GM19193 (cell line): ENCODE data around the gene PRKAR2A.

ENCODE experiments used
- POLR2A ChIP-seq: IDR thresholded peaks from 4 replicates; pipeline ENCODE4 v1.6.1; 2011; ENCODE audit not compliant: insufficient read depth, insufficient read length; ENCODE audit errors: extremely low read depth

The PRKAR2A gene

DNA sequence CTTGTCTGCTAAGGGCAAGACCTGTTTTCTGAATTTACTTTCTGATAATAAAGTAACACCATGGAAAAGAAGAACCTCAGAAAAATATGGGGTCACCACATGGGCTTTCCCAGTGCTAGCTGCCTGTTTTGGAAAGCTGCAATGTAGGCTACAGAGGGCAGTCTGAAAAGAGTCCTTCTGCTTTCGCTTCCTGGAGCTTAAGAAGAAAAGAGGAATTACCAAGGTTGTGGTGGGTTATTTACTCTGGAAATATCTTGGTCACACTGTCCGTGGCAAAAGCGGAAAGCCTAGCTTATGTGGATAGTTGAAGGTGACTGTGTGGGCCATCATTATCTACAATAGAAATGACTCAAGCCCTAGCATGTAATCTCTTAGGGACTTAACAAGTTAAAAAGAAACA is 98.9 kb downstream of the PRKAR2A start:
- TF ChIP-seq POLR2A, result no peak

DNA sequence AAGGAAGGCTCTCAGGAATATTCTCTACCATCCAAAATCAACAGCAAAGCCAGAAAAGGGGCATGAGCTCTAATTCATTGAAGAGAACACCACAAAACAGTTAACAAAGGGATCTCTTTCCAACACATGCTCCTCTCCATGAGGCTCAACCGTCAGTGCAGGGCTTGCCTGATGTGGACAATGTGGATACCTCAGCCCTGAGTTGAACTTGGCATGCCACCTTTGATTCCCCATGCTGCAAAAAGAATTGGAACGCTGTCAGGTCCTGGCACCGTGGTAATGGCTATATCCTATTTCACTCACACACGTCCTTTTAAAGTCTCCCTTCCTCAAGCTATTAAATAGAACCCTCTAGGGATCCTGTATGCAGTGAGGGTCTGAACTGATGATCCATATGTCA is 100.0 kb downstream of the PRKAR2A start:
- TF ChIP-seq POLR2A, result no peak

DNA sequence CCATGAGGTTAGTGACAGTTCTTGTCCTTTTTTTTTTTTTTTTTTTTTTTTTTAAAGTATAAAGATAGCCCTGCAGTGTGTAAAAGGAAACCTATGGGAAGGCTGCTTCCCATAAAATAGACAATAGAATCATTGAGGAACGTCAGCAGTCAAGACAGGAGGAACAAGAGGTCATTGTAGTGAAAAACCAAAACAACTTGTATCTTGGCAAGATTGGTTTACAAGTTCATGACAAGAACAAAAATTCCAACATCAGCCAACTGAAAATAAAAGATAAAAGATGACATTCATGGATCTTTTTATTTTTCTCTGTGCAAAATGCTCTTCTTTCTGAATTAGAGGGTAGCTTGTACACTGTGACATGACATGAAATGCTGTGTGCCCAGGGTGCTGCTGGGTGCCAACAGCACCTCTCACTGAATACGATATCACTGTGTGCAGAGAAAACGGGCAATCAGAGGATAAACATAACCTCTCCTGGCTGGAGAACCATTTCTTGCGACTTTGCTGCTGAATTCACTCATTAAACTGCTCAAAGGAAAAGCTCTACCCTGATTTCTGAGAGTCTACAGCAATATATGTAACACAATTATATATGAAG is 100.6 kb downstream of the PRKAR2A start:
- TF ChIP-seq POLR2A, result no peak

DNA sequence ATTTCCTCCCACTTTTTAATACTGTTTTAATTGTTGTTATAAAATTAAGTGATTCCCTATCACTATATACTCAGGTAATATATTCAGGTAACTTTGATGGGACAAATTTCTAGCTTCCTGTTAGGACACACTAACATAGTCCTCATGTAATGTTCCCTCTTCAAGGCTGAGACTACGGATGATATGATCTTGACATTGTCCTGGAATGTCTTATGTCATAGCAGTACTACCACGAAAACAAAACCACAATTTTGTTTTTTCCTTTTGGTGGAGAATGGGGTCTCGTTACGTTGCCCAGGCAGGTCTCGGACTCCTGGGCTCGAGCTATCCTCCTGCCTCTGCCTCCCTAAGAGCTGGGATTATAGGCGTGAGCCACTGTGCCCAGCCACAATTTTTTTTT is 103.9 kb downstream of the PRKAR2A start:
- no peak for TF ChIP-seq POLR2A

DNA sequence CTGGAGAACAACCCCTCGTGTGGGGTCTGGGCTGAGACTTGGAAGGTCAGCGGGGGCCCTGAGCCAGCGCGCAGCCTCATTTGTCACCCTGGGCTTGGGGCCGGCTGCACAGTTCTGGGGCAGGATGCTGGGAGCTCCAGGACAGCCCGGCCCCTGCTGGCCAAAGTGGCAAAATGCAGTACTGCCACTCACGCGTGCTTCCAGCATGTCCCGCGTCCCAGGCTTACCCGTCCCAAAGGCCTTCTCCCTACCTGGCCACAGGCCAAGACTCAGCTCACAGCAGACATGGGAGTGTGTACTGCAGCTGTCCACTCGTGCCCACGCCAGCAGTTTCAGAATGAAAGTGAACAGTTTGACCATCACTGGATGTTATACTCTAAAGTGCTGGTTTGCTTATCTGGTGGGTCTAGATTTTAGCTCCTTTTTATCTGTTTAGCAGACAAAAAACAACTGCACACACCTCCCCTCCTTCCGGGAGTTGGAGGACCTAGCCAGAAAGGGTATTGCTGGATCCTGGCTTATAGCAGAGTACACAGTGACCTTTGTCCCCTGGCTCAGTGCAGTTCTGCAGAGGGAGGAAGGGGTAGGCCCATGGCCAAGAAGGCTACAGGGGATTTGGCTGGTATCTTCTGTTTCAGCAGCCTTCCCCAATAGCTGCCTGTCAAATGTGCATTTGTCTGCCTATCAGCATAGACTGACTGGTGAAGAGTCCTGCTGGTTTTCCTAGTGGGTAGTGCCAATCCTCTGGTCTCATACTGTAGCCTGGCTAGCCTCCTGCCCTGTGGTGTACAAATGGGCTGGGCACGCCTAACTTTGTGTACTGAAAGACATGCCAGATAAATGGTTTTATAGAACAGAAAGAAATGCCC is 107.5 kb downstream of the PRKAR2A start:
- TF ChIP-seq POLR2A, result no peak

DNA sequence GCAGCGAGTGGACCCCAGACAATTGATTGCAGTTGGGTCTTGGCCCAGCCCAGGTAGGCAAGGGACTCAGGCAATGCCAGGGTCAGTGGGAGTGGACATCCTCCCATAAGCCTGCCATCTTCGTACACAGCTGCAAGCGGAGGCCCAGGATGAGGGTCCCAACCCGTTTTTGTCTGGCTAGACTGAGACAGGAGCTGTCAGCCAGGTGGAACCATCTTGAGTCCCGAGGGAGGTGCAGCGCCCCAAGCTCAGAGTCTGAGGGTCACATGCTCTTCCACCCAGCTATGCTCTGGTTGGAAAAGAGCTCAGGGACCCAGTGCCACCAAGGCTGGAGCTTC is 108.1 kb downstream of the PRKAR2A start:
- TF ChIP-seq POLR2A, result no peak

DNA sequence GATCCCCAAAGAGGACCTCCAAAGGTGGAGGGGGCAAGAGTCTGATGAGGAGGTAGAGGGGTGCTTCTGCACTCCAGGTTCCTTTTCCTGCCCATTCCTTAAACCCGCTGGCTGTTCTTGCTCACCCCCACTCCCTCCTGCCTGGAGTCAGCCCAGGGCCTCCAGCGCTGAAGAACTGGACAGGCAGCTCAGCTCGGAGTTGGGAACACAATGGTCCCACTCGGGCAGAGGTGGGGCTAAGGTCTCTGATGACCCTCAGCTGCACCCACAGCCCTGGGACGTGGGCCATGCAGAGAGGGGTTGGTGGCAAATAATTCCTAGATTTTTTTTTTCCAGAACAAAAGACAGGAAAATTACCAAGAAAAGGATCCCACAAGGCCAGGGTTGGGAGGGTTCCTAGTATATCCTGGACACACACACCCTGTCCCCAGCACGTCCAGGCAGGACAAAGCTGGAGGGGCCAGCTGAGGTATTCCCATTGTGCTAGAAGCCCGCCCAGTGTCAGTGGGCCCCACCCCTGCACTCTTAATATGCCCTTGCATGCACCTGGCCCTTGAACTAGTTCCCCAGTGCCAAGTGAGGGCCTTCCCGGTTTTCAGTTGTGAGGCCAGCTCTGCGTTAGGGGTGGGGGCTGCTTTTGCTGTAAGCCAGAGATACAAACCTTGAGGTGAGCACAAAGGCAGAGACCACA is 108.6 kb downstream of the PRKAR2A start:
- TF ChIP-seq POLR2A, result no peak

DNA sequence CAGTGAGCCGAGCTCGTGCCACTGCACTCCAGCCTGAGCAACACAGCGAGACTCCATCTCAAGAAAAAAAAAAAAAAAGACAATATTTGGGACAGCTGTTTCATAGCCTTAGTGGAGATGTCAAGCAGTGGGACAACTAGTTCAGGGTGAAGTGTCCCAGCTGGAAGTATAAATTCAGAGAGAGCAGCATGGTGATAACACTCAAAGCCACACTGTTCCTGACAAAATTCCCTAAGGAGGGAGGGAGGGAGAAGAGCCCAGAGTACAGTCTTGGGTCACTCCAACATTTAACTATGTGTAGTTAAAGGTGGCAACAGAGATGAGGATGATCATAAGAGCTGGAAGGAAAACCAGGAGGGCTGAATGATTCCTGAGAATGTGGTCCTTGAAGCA is 109.5 kb downstream of the PRKAR2A start:
- no peak for TF ChIP-seq POLR2A

DNA sequence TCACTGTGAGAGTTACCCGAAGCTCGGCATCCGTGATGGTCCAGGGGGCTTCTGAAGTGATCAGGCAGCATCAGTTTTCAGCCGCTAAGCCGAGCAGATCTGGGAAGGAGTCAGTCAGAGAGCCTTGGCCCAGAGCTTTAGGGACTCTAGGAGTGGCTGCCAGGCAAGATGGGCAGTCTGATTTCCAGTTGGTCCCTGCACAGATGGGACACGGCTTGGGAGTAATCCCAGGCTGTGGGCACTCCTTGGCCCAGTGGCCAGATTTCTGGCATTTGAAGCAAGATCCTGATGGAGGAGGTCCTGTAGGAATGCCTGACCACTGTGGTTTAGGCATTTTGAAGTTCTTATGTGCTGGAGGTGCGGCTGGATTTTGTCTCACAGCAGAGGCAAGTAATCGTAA is 120.2 kb downstream of the PRKAR2A start:
- no peak for TF ChIP-seq POLR2A

DNA sequence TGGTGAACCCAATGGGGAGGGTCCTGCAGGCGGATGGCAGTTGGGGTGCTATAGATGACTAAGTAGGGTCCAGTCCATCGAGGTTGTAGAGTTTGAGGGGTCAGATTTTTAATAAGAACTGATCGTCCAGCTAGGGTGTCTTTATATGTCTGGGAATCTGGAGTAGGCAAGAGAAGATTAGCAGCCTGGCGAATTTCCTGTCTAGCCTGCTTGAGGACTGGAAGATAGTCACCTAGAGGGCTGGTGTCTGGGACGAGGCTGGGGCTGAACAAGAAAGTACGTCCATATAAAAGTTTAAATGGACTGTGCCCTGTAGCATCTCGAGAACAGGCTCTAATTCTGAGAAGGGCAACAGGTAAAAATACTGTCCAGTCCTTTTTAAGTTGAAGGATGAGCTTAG is 123.9 kb downstream of the PRKAR2A start:
- TF ChIP-seq POLR2A, result no peak

DNA sequence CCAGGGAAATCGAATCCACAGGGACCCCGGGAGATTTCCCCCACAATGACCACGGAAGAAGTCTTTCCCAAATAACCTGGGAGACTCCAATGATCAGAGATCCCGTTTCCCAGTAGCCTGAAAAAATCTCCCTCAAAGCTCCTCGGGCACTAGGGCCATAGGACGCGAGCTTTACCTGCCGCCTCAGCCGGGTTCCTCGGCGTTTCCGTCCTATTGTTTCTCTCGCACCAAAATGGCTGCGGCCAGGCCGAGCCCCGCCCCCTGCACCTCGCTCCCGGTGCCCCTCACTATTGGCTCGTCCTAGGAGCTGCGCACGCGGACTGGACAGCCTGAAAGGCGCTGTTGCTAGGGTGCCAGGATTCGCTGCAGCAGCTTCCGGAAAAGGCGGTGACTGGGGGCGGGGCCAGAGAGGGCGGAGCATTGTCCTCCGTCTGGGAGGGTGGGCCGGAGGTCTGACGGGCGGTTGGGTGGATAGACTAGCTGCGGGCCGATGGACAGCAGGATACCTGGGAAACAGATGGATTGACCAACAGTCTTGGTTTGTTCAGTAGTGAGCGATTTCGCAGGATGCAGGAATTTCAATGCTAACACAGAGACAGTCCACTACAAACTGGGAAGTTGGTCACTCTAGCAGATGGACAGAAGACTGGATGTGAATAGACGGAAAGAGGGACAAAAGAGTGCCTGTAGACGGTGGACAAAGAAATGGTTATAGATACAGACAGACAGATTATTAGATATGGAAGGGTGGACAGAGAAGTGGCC is 130.5 kb downstream of the PRKAR2A start, which contains the start of gene IP6K2:
Gene IP6K2 (minus strand): TSS at position 240 of the 765 bp plus-strand sequence. CDS start 21,930 bp downstream, outside the sequence.
- TF ChIP-seq POLR2A, result peak; percentile 95

DNA sequence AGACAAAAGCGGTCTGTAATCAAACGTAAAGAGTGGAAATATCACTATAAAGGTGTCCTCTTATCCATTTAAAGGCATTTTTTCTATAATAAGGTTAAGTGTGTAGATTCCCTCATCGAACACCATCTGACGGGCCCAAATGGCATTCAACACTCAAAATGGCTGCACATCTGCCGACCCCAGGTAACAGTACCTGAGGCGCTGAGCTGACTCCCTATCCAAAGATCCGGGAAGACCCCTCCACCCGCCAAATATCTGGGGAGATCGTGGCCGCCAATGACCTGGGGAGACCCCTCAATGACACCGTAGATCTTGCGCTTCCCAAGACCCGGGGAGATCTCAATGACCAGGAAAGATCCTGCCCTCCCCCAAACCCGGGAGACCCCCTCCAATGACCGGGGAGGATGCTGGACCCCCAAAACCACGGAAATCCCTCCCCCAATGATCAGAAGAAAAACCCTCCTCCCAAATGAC is 131.1 kb downstream of the PRKAR2A start:
- no peak for TF ChIP-seq POLR2A

DNA sequence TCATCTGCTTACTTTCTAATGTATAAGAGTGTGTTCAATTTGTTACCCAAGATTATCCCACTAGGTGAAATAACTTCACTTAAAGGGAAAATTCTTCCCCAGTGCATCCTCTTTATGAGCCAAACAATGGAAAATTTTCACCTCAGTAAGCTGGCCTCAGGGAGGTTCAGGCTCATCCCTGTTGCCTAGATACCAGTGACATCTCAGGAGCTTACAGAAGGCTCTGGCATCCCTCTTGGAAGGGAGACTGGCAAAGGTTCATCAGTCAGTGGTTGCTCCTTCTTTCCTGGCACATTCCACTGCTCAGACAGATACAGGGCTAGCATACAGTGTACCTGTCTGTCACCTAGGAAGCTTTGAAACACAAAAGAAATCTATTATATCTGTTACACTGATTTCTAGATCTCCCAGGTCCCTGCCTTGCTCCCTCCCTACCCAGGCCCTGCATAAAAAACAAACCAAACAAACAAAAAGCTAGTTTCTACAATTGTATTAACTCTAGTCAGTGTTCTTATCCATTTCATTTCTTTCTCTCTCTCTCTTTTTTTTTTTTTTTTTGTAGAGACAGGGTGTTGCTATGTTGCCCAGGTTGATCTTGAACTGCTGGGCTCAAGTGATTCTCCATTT is 132.4 kb downstream of the PRKAR2A start:
- no peak for TF ChIP-seq POLR2A

DNA sequence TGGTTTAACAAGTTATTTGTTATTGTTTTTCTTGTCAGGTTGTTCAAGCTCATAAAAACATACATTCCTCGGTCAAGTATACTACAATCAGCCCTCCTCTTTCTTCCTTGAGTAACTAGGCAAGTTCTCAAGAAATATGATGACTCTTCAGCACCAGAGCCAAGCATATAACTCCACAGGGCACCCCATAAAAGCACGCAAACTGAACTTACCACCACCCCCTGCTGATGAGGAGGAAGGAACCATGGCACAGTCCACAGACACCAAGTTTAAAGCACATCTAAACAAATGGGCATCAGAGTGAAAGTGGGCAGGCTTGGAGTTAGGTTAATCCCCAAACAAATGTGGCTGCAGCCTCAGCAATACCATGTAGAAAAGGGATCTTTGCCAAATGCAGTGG is 135.9 kb downstream of the PRKAR2A start:
- no peak for TF ChIP-seq POLR2A

DNA sequence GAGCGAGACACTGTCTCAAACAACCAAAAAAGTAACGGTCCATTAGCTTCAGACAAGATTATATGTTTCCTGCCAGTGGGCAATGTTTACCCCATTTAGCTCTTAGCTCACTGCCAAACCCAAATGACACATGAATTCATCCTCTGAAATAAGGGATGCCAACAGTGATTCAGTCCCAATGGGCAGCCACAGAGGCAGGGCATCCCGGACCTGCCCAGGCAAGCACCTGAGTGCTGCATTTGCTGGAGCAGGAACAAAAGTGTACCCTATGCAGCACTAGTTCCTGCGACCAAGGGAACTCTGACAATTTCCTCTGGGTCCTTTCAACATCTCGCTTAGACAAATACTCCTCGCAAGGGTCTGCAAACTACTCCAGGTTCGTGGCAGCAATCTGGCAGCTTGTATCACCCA is 138.6 kb downstream of the PRKAR2A start:
- no peak for TF ChIP-seq POLR2A

DNA sequence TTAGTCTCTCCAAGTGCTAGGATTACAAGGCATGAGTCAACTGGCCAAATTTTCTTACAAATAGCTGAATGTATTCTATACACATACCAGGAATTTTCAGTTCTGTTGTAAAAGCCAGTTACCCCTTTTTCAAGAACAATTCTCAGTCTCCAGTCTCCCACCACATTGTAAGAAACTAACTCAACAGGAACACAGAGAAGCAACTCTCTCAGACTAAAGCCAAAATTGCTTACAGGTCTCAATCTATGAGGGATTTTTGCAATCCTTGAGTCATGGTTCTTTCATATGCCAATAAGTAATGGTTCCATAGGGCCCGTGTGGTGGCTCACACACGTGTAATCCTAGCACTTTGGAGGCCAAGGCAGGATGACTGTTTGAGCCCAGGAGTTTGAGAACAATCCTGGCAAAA is 139.2 kb downstream of the PRKAR2A start:
- no peak for TF ChIP-seq POLR2A
